Right cardiac atrium (tissue), 5 donors: Measurements from ENCODE around the gene SAP25. TPM values are rescaled to one million over a fixed set of nuclear protein-coding genes. Genes with fewer than 3 reads are reported as not detected.

Source experiments
- ATAC-seq, 2 donors: fragments of 200-7000 bp; cut with Tn5 transposase; one replicate each; pipeline versions ENCODE4 v1.8.0 to v1.9.1; 2020; ENCODE audit warnings: moderate library complexity in 2 of 2, mild to moderate bottlenecking in 1 of 2
- DNase-seq, 3 donors: peaks; one replicate each; pipeline ENCODE4 v3.0.0-alpha.2; 2020
- H3K27ac ChIP-seq: one replicate; pipeline ENCODE4 v1.5.1; 2013; ENCODE audit warnings: mild to moderate bottlenecking, low read length, control low read depth, moderate library complexity
- H3K27me3 ChIP-seq: one replicate; pipeline ENCODE4 v1.6.1; 2013; ENCODE audit not compliant: control insufficient read depth, insufficient read depth
- H3K4me1 ChIP-seq: one replicate; pipeline ENCODE4 v1.6.1; 2013; ENCODE audit warnings: low read length; ENCODE audit not compliant: control insufficient read depth, insufficient read depth
- H3K4me3 ChIP-seq: one replicate; pipeline ENCODE4 v1.5.1; 2013; ENCODE audit warnings: low read length, control low read depth
- H3K9me3 ChIP-seq: one replicate; pipeline ENCODE4 v1.6.1; 2013; ENCODE audit warnings: low read length; ENCODE audit not compliant: control insufficient read depth
- WGBS: extraction: QIAGEN DNeasy Blood & Tissue Kit; methylation state at CpG from one replicate; pipeline ENCODE4 v1.1.7; 2013; 5-methylcytosine and 5-hydroxymethylcytosine counted together
- intact Hi-C, 4 donors: fragments of 100-400 bp; cut with DNase I; formaldehyde crosslinking; loops; one replicate each; pipeline versions ENCODE4 v1.11.0 to v1.14.0; 2022 to 2023
- polyA plus RNA-seq: library from polyadenylated mRNA; stranded (reverse); fragments of 200-250 nt; gene quantifications from one replicate; pipeline ENCODE4 v1.2.3, GENCODE V29; 2013
- total RNA-seq, 4 donors: library from RNA; stranded (reverse); fragmentation: NEBNext Ultra II Directional; extraction: Animal tissue kit (Norgen Biotek cat#: 25700); gene quantifications; one replicate each; pipeline ENCODE4 v1.2.1, GENCODE V29; 2021
- donor health status: healthy with polysubstance abuse.
- donor health status: DM: no; HTN: yes; CAD: no.
- donor health status: DM: no; HTN: no; CAD: no.
- donor health status: DM: no; HTN: yes; CAD: no; lungs with severe emphysema.
- donor health status: DM: yes; HTN: yes; CAD: no.

The SAP25 gene
- total and polyA plus RNA-seq, 5 donors, result 0.79 to 1.4 (median 1.1) TPM; not detected in 1

DNA sequence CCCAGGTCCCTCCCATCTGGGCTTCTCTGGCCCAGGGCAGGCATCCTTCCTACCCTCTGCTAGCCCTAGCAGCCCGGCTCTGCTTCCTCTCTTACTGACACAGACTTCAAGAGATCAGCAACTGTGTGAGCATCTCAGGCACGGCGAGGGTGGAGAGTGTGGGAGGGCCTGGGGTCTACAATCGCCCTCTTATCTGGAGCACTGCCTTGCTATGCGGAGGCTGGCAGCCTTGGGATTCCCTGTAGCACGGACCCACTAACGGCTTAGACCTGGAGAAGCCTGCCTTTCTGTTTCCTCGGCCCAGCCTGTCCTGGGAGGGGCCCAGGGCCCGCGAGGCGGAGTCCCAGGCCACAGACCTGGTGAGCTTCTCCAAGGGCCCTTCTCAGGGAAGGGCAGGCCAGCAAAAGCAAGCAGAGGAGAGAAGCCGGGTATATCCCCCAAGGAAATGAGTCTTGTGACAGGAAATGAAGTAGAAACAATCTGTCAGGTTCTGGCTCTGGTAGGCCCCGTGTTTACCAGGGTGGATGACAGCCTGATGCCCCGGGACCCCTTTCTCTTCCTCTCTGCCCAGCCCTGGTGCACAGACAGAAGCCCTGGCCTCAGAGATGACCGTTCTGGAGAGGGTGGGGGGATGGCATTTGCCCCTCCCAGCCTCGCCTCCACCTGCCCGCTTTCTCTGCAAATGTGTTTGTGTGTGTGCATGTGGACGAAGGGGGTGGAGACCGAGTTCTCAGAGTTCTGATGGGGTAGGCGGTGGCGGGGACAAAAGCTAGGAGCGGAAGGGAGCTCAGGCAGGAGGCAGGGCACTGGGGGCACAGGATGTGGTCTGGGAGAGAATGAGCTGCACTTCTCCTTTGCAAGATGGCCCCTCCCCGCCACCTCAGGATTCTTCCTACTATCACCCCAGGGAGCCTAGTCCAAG is 9.7 kb upstream of the SAP25 start:
- ATAC-seq, result no peak
- Histone ChIP-seq H3K27me3 (no peaks in the 10 kb centered on the region), H3K27ac (peak overlapping the region; percentile 40), H3K4me3 (no peak overlapping the region), H3K9me3 (no peaks in the 10 kb centered on the region), H3K4me1 (peaks cover 2% of the 10 kb centered on the region)
- intact Hi-C loops, result loop anchor here in 1 of 4 donors (10.0 kb wide), 1 partner anchor 91 kb away; the partner anchor contains the start of gene GNB2
- WGBS, result 38% methylated on average over 23 of the region's 23 CpGs
- DNase-seq, result peak; percentile 57 to 86 (median 83)

DNA sequence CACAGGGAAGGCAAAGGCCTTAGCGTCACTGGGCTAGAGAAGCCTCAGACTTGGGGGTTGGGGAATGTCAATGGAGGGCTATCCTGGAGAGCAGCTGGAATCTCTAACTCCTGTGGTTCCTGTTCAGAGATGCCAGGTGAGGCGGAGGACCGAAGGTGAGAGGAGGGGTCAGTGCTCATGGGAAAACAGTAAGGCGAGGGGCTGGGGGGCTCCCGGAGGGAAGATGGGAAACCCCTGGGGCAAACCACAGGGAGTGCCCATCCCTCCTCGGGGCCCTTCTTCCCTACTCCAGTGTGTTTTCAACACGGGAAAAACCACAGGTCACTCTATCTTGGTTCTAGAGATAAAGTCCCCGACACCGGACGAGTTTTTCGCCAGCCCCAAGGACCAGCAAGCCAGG is 8.9 kb upstream of the SAP25 start:
- Histone ChIP-seq H3K4me1 (peaks cover 2% of the 10 kb centered on the region), H3K9me3 (no peaks in the 10 kb centered on the region), H3K27ac (no peak overlapping the region), H3K27me3 (no peaks in the 10 kb centered on the region), H3K4me3 (no peak overlapping the region)
- 56% methylated on average over 11 of the region's 11 CpGs for whole genome bisulfite sequencing
- intact Hi-C loops, result loop anchor here in 1 of 4 donors (10.0 kb wide), 1 partner anchor 92 kb away; the partner anchor contains the start of gene GNB2
- ATAC-seq, result no peak
- DNase-seq, result peak in 1 of 3 donors; percentile 22

DNA sequence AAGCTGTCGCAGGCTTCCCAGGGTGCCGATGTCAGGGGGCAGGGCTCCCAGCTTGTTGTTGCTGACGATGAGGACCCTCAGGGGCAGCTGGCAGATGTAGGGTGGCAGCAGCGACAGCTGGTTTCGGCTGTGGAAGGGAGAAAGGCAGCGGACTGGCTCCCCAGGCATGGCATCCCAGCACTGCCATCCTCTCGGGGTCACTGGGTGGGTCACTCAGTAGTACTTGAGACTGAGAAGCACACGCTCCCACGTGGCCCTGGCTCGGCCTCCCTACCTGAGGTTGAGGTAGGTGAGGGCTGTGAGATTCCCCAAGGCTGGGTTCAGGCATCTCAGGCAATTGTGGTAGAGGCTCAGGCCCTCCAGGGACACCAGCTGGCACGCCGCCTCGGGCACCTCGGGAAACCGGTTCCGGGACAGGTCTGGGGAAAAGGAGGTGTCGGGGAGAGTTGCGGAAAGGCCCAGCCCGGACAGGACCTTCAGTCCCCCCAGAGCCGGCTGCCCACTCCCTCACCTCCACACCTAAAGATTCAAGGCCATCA is 8.4 kb upstream of the SAP25 start:
- no peaks in the 10 kb centered on the region for H3K9me3 ChIP-seq
- no peak overlapping the region for H3K27ac ChIP-seq
- ATAC-seq (no peak), DNase-seq (peak in 2 of 3 donors; percentile 61)
- WGBS, result 74% methylated on average over 20 of the region's 20 CpGs
- H3K4me1 ChIP-seq, result peaks cover 2% of the 10 kb centered on the region
- H3K27me3 ChIP-seq, result no peaks in the 10 kb centered on the region
- H3K4me3 ChIP-seq, result no peak overlapping the region
- intact Hi-C loops, result loop anchor here in 1 of 4 donors (10.0 kb wide), 1 partner anchor 93 kb away; the partner anchor contains the start of gene GNB2

DNA sequence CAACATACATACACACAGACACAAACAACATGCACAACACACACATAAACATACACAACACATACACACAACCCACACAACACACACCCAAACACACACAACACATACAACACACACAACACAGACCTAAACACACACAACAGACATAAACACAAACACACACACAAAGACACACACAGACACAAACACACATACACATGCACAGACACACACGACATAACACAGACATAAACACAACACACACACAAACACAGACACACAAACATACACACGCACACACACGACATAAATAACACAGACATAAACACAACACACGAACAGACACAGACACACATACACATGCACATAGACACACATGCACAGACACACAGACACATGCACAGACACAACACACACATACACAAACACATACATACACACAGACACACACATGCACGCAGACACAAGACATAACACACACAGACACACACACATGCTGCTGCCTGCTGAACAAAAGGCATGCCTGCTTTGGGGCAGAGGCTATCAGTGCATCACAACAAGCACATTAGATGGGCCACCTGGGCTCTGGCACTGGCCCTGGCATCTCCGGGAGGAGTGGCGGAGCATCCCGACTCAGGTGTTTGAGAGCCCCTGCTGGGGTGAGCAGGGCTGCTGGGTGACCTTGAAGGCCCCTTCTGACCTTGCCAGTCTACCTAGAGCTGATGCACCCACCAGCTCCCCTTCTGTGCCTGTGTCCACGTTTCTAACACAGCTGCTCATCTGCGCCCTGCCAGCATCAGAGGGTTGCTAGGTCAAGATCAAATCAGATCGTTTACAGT is 7.0 kb upstream of the SAP25 start:
- H3K27ac ChIP-seq, result no peak overlapping the region
- 84% methylated on average over 11 of the region's 11 CpGs for WGBS
- DNase-seq (peak in 2 of 3 donors; percentile 27 to 29), ATAC-seq (no peak)
- H3K4me1 ChIP-seq, result peaks cover 2% of the 10 kb centered on the region
- H3K27me3 ChIP-seq, result no peaks in the 10 kb centered on the region
- H3K4me3 ChIP-seq, result no peak overlapping the region
- intact Hi-C loops, result loop anchor here in 1 of 4 donors (10.0 kb wide), 1 partner anchor 94 kb away; the partner anchor contains the start of gene GNB2
- no peaks in the 10 kb centered on the region for H3K9me3 ChIP-seq

DNA sequence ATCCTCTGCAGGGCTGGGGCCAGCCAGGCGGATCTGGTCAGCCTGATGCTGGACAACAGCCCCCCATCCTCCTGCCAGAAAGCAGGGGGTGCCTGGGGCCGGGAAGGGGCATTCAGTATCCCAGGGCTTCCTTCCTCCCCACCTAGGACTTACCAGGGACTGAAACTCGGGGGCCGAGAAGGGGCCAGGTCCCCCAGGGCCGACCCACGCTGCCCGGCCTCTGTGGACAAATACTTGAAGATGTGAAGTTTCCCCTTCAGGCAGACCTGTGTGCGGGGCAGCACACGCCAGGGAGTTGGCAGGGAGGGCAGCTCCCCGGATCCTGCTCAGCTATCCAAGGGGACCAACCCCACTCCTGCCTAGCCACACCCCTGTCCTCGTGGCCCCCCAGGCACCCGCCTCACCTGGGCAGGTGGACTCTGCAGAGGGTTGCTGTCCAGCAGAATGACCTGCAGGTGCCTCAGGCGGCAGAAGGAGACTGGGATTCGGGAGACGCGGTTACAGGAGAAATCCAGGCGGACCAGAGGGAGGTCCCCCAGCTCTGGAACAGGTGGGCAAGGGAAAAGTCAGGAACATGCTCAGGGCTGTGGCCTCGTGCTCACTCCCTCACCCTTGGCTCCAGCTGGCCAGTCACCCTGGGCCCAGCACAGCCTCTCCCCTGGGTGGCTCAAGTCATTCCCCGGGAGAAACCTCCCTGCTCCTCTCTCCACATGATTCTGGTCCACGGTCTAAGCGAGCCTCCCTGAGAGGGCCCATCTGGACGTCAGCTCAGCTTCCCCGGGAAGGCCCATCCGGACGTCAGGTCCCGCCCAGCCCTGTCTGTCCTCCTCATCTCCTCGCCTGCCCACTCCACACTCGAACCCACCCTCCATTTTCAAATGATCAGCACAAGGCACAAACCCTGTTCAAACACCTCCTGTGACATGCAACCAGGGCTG is 4.8 kb upstream of the SAP25 start:
- H3K9me3 ChIP-seq, result no peaks in the 10 kb centered on the region
- H3K27ac ChIP-seq, result no peak overlapping the region
- DNase-seq (peak in 2 of 3 donors; percentile 12 to 43), ATAC-seq (no peak)
- no peaks in the 10 kb centered on the region for H3K4me1 ChIP-seq
- H3K27me3 ChIP-seq, result no peaks in the 10 kb centered on the region
- WGBS, result 92% methylated on average over 28 of the region's 28 CpGs
- H3K4me3 ChIP-seq, result no peak overlapping the region
- intact Hi-C loops, result no loop called here

DNA sequence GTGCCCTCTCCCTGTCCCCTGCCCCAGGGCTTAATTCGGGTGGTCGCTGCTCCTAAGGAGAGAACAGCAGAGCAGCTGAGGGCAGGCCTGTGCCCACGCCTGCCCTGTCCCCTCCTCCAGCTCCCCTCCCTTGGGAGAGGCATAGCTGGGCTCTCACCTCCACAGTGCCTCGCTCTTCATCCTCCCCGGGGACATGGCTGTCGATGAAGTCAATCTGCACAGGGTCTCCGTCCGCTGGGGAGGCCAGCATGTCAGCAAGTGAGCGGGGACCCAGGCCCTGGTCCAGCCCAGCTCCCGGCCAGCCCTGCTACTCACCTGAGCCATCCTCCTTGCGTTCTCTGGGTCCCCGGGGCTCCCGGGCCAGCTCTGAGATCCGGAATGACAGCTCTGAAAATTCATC is 3.8 kb upstream of the SAP25 start:
- ATAC-seq, result no peak
- Histone ChIP-seq H3K27ac (no peak overlapping the region), H3K4me3 (no peak overlapping the region), H3K9me3 (no peaks in the 10 kb centered on the region), H3K4me1 (no peaks in the 10 kb centered on the region), H3K27me3 (no peaks in the 10 kb centered on the region)
- peak in 1 of 3 donors; percentile 50 for DNase-seq
- intact Hi-C loops, result no loop called here
- WGBS, result 93% methylated on average over 14 of the region's 14 CpGs

DNA sequence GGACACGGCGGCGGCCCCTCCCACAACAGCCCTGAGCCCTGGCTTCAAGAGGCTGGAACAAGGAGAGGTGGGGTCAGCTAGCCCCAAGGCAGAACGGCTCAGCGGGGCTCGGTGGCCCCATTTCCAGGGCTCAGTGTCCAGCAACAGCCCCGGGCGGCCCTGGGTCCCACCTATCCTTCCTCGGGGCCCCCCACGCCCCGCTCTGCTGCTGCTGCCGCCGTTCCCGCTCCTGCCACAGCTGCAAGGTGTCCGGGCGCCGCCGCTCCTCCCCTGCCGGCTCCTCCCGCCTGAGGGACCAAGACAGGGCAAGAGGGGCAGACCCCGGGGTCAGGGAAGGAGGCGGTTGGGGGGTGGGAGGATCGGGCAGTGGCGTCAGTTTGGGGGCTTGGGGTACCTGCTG is 3.4 kb upstream of the SAP25 start:
- Histone ChIP-seq H3K27ac (no peak overlapping the region), H3K4me3 (no peak overlapping the region), H3K27me3 (no peaks in the 10 kb centered on the region), H3K4me1 (no peaks in the 10 kb centered on the region), H3K9me3 (no peaks in the 10 kb centered on the region)
- intact Hi-C loops, result no loop called here
- whole genome bisulfite sequencing, result 95% methylated on average over 24 of the region's 24 CpGs
- ATAC-seq, result no peak
- peak in 1 of 3 donors; percentile 66 for DNase-seq

DNA sequence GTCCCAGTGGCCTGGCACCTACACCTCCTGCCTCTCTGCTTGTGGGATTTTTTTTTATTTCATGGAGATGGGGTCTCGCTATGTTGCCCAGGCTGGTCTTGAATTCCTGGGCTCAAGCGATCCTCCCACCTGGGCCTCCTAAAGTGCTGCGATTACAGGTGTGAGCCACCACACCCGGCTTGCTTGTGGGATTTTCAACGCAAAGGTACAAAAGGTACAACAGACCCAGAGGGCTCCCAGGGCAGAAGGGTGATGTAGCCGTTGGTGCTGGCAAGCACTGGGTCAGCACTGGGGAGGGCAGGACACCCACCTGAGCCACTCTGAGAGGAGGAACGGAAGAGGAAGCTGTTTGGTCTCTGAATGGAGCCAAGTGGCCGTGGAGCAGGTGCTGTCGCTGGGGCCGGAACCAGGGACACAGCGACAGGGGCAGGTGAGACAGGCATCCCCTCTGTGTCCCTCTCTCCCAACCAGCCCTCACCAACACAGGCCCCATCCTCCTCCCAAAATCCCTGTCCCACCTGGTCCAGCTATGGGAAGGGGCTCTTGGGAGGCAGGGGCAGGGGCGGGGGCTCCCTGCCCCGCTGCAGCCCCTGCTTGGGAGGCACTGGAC is 2.8 kb upstream of the SAP25 start:
- no peak overlapping the region for H3K4me3 ChIP-seq
- H3K4me1 ChIP-seq, result no peaks in the 10 kb centered on the region
- 96% methylated on average over 13 of the region's 13 CpGs for WGBS
- intact Hi-C loops, result no loop called here
- H3K27ac ChIP-seq, result no peak overlapping the region
- no peak for ATAC-seq
- H3K9me3 ChIP-seq, result no peaks in the 10 kb centered on the region
- DNase-seq, result peak in 1 of 3 donors; percentile 20
- no peaks in the 10 kb centered on the region for H3K27me3 ChIP-seq

DNA sequence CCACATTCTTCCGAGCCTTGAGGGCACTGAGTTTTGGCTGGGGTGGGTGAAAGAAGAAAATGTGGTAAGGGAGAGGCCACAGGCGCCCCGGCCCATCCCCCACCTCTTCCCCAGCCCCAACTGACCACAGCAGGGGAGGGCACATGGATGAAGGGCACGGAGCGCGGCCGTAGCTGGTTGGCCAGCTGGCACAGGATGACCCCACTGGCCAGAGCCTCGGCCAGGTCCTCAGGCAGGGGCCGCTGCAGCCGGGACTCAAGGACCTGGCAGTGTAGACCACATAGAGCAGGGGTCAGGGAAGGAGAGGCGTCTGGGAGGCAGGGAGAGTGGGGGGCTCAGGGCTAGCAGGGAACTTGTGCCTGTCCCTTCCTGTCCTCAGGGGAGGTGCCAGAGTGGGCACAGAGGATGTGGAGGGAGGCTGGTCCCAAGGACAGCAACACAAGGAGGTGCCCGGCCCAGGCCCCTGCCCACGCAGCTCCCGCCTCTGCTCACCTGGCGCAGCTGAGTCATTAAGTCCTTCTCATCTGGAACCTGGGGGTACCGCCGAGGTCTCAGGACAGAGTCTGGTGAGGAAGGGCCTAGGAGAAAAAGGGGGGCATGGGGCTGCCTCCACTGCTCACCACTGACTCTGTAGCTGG is 2.2 kb upstream of the SAP25 start:
- WGBS, result 89% methylated on average over 17 of the region's 17 CpGs
- DNase-seq, result peak in 1 of 3 donors; percentile 61

More for the DNA sequence above, 2.2 kb upstream of the SAP25 start:
- no peak overlapping the region for H3K4me3 ChIP-seq
- no peak for ATAC-seq
- intact Hi-C loops, result no loop called here
- no peaks in the 10 kb centered on the region for H3K9me3 ChIP-seq
- no peak overlapping the region for H3K27ac ChIP-seq
- no peaks in the 10 kb centered on the region for H3K27me3 ChIP-seq
- no peaks in the 10 kb centered on the region for H3K4me1 ChIP-seq
